ENCODE data around the gene BBOF1.

DNA sequence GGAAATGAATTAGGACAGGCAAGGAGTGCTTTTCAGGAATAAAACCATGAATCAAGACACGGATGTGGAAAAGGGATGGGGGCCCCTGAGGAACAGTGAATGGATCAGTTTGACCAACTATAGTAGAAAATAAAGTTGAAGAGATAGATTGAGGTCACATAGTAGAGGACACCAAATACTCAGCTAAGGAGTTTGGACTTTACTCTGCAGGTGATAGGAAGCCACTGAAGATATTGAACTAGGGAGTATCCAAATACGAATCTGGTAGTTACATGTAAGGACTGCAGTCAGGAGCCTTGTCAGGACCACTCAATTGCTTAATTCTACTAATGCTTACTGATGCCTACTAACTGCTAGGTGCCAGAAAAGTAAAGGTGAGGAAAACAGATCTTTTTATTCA is 20.4 kb upstream of the BBOF1 start:
- TF ChIP-seq, protein P1, sequence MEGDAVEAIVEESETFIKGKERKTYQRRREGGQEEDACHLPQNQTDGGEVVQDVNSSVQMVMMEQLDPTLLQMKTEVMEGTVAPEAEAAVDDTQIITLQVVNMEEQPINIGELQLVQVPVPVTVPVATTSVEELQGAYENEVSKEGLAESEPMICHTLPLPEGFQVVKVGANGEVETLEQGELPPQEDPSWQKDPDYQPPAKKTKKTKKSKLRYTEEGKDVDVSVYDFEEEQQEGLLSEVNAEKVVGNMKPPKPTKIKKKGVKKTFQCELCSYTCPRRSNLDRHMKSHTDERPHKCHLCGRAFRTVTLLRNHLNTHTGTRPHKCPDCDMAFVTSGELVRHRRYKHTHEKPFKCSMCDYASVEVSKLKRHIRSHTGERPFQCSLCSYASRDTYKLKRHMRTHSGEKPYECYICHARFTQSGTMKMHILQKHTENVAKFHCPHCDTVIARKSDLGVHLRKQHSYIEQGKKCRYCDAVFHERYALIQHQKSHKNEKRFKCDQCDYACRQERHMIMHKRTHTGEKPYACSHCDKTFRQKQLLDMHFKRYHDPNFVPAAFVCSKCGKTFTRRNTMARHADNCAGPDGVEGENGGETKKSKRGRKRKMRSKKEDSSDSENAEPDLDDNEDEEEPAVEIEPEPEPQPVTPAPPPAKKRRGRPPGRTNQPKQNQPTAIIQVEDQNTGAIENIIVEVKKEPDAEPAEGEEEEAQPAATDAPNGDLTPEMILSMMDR (IDR thresholded peaks at IDR 0.05; ENCODE audit: borderline replicate concordance, extremely low read depth, low read length, poor library complexity, severe bottlenecking), result no peak
- no peak for TF ChIP-seq EZH2 (IDR thresholded peaks at IDR 0.05; ENCODE audit: borderline replicate concordance, low read depth, low read length, severe bottlenecking)
